ENCODE measurements around the gene BLID.

The BLID gene

DNA sequence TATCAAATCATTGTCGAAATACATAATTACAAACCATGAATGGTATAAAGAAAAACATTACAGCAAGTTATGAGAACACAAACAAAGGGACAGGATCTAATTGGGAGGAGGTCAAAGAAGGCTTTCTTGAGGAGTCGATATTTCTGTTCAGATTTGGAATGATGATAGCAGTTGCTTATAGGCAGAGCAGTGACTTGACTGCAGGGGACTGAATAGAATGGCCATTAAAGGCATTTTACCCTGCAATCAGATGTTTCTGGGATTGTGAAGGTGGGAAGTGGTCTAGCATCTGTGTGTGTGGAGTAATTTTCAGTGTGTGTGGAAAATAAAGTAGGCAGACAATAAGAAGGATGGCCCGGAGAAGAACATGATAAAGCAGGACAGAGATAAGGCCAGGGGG is 41.0 kb downstream of the BLID start (continued):
- TF ChIP-seq, protein P1, sequence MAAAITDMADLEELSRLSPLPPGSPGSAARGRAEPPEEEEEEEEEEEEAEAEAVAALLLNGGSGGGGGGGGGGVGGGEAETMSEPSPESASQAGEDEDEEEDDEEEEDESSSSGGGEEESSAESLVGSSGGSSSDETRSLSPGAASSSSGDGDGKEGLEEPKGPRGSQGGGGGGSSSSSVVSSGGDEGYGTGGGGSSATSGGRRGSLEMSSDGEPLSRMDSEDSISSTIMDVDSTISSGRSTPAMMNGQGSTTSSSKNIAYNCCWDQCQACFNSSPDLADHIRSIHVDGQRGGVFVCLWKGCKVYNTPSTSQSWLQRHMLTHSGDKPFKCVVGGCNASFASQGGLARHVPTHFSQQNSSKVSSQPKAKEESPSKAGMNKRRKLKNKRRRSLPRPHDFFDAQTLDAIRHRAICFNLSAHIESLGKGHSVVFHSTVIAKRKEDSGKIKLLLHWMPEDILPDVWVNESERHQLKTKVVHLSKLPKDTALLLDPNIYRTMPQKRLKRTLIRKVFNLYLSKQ (tag by site-specific recombination; IDR thresholded peaks at IDR 0.05; ENCODE audit: borderline replicate concordance) = no peak
- TF ChIP-seq ZNF221 (tag by site-specific recombination; IDR thresholded peaks at IDR 0.05; ENCODE audit: borderline replicate concordance) (no peak), ZNF132 (tag by site-specific recombination; IDR thresholded peaks at IDR 0.05; ENCODE audit: borderline replicate concordance) (no peak)
- TF ChIP-seq, protein P2, sequence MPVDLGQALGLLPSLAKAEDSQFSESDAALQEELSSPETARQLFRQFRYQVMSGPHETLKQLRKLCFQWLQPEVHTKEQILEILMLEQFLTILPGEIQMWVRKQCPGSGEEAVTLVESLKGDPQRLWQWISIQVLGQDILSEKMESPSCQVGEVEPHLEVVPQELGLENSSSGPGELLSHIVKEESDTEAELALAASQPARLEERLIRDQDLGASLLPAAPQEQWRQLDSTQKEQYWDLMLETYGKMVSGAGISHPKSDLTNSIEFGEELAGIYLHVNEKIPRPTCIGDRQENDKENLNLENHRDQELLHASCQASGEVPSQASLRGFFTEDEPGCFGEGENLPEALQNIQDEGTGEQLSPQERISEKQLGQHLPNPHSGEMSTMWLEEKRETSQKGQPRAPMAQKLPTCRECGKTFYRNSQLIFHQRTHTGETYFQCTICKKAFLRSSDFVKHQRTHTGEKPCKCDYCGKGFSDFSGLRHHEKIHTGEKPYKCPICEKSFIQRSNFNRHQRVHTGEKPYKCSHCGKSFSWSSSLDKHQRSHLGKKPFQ (tag by site-specific recombination; IDR thresholded peaks at IDR 0.05) = no peak

DNA sequence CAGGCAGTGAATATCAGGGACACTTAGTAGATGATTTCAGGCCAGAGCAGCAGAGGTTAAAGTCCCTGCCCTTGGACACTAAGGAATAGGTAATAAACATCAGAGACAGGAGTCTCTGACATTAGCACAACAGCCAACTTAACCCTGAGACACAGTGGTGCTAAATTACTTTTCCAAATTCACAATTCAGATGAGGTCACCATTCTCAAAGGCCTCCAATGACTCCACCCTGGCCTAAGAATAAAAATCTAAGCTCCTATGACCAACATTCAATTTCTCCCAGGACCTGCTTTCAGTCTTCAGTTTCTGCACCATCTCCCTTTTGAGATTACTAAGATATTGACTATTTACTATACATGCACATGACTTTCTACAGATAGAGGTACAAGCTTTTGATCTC is 42.0 kb downstream of the BLID start:
- H3K36me3 ChIP-seq (ENCODE audit: control insufficient read depth in 2 of 2, insufficient read depth in 1 of 2, low read length in 2 of 2) = no peaks in the 10 kb centered on the region
- ChIA-PET POLR2A (no interaction called here), CTCF (interaction anchor here (0.7 kb wide), 1 partner anchor 29 kb away, joined by 3 read pairs; no protein-coding TSS in a partner anchor)
- no peak overlapping the region for H3K4me3 ChIP-seq (ENCODE audit: low read depth, low read length)
- no peak for TF ChIP-seq KLF7 (tag by site-specific recombination; IDR thresholded peaks at IDR 0.05; ENCODE audit: borderline replicate concordance)
- no peak for TF ChIP-seq WT1 (tag by site-specific recombination; IDR thresholded peaks at IDR 0.05)
- TF ChIP-seq, protein P3, sequence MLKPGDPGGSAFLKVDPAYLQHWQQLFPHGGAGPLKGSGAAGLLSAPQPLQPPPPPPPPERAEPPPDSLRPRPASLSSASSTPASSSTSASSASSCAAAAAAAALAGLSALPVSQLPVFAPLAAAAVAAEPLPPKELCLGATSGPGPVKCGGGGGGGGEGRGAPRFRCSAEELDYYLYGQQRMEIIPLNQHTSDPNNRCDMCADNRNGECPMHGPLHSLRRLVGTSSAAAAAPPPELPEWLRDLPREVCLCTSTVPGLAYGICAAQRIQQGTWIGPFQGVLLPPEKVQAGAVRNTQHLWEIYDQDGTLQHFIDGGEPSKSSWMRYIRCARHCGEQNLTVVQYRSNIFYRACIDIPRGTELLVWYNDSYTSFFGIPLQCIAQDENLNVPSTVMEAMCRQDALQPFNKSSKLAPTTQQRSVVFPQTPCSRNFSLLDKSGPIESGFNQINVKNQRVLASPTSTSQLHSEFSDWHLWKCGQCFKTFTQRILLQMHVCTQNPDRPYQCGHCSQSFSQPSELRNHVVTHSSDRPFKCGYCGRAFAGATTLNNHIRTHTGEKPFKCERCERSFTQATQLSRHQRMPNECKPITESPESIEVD (tag by site-specific recombination; IDR thresholded peaks at IDR 0.05) = no peak
- TF ChIP-seq ZNF629 (tag by site-specific recombination; IDR thresholded peaks at IDR 0.05) = no peak
- no peak for TF ChIP-seq ZNF292 (tag by site-specific recombination; IDR thresholded peaks at IDR 0.05; ENCODE audit: borderline replicate concordance, low read depth)
- H3K4me1 ChIP-seq (ENCODE audit: control insufficient read depth, insufficient read depth, low read length) = no peaks in the 10 kb centered on the region
- H3K27ac ChIP-seq (ENCODE audit: extremely low read depth, low read depth, low read length) = no peak overlapping the region
- H3K9me3 ChIP-seq (ENCODE audit: control insufficient read depth, insufficient read depth, low read depth, low read length) = no peaks in the 10 kb centered on the region

DNA sequence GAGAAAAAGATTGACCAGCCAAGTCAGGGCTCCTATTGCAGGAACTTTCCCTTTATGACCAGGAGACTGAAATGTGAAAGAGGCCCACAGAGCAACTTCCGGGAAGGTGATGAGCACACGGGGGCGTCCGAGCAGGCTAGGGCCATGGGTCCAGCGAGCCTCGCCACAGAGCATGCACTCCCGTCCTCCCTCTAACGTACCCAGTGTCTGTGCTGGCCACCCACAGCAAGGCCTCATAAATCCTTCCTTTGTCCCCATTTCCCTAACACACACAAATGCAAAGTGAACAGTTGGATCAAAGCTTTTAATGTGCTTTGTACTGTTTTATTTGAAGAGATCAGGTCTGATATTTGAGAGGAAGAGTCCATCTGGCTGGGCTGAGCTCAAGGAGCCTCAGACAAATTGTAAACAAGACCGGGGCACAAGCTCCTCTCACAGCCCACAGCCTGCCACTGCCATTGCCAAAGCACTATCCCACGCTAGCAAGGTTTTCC is 44.3 kb downstream of the BLID start:
- ChIA-PET CTCF (interaction anchor here (0.5 kb wide), 1 partner anchor 242 kb away, joined by 3 read pairs; no protein-coding TSS in a partner anchor), POLR2A (no interaction called here)
- no peak overlapping the region for H3K27ac ChIP-seq (ENCODE audit: extremely low read depth, low read depth, low read length)

More for the DNA sequence above, 44.3 kb downstream of the BLID start:
- H3K4me3 ChIP-seq (ENCODE audit: low read depth, low read length) = no peak overlapping the region
- H3K4me1 ChIP-seq (ENCODE audit: control insufficient read depth, insufficient read depth, low read length) = no peaks in the 10 kb centered on the region
- TF ChIP-seq, protein P4, sequence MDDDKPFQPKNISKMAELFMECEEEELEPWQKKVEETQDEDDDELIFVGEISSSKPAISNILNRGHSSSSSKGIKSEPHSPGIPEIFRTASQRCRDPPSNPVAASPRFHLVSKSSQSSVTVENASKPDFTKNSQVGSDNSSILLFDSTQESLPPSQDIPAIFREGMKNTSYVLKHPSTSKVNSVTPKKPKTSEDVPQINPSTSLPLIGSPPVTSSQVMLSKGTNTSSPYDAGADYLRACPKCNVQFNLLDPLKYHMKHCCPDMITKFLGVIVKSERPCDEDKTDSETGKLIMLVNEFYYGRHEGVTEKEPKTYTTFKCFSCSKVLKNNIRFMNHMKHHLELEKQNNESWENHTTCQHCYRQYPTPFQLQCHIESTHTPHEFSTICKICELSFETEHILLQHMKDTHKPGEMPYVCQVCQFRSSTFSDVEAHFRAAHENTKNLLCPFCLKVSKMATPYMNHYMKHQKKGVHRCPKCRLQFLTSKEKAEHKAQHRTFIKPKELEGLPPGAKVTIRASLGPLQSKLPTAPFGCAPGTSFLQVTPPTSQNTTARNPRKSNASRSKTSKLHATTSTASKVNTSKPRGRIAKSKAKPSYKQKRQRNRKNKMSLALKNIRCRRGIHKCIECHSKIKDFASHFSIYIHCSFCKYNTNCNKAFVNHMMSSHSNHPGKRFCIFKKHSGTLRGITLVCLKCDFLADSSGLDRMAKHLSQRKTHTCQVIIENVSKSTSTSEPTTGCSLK (tag by site-specific recombination; IDR thresholded peaks at IDR 0.05) = no peak
- TF ChIP-seq MEIS1 (CRISPR knock-in tag; IDR thresholded peaks at IDR 0.05; ENCODE audit: borderline replicate concordance) = no peak
- TF ChIP-seq ZFHX2 (tag by site-specific recombination; conservative IDR thresholded peaks at IDR 0.05) = no peak
- TF ChIP-seq, protein P5, sequence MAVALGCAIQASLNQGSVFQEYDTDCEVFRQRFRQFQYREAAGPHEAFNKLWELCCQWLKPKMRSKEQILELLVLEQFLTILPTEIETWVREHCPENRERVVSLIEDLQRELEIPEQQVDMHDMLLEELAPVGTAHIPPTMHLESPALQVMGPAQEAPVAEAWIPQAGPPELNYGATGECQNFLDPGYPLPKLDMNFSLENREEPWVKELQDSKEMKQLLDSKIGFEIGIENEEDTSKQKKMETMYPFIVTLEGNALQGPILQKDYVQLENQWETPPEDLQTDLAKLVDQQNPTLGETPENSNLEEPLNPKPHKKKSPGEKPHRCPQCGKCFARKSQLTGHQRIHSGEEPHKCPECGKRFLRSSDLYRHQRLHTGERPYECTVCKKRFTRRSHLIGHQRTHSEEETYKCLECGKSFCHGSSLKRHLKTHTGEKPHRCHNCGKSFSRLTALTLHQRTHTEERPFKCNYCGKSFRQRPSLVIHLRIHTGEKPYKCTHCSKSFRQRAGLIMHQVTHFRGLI (tag by site-specific recombination; IDR thresholded peaks at IDR 0.05) = no peak
- TF ChIP-seq, protein P6, sequence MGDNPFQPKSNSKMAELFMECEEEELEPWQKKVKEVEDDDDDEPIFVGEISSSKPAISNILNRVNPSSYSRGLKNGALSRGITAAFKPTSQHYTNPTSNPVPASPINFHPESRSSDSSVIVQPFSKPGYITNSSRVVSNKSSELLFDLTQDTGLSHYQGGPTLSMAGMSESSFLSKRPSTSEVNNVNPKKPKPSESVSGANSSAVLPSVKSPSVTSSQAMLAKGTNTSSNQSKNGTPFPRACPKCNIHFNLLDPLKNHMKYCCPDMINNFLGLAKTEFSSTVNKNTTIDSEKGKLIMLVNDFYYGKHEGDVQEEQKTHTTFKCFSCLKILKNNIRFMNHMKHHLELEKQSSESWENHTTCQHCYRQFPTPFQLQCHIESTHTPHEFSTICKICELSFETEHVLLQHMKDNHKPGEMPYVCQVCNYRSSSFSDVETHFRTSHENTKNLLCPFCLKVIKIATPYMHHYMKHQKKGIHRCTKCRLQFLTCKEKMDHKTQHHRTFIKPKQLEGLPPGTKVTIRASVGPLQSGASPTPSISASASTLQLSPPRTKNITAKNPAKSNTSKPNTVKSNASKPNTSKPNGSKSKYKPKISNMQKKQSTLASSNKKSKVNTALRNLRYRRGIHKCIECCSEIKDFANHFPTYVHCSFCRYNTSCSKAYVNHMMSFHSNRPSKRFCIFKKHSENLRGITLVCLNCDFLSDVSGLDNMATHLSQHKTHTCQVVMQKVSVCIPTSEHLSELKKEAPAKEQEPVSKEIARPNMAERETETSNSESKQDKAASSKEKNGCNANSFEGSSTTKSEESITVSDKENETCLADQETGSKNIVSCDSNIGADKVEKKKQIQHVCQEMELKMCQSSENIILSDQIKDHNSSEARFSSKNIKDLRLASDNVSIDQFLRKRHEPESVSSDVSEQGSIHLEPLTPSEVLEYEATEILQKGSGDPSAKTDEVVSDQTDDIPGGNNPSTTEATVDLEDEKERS (tag by site-specific recombination; IDR thresholded peaks at IDR 0.05) = no peak
- no peak for TF ChIP-seq MZF1 (tag by site-specific recombination; IDR thresholded peaks at IDR 0.05; ENCODE audit: borderline replicate concordance)
- no peaks in the 10 kb centered on the region for H3K9me3 ChIP-seq (ENCODE audit: control insufficient read depth, insufficient read depth, low read depth, low read length)
- H3K36me3 ChIP-seq (ENCODE audit: control insufficient read depth in 2 of 2, insufficient read depth in 1 of 2, low read length in 2 of 2) = no peaks in the 10 kb centered on the region
